Epidermal melanocyte (primary cell): Measurements from ENCODE around the gene RNF220.

Experiments used
- DNase-seq: peaks from one replicate; pipeline ENCODE4 v3.0.0; 2011; ENCODE audit warnings: low spot score; ENCODE audit not compliant: insufficient read length

The RNF220 gene

DNA sequence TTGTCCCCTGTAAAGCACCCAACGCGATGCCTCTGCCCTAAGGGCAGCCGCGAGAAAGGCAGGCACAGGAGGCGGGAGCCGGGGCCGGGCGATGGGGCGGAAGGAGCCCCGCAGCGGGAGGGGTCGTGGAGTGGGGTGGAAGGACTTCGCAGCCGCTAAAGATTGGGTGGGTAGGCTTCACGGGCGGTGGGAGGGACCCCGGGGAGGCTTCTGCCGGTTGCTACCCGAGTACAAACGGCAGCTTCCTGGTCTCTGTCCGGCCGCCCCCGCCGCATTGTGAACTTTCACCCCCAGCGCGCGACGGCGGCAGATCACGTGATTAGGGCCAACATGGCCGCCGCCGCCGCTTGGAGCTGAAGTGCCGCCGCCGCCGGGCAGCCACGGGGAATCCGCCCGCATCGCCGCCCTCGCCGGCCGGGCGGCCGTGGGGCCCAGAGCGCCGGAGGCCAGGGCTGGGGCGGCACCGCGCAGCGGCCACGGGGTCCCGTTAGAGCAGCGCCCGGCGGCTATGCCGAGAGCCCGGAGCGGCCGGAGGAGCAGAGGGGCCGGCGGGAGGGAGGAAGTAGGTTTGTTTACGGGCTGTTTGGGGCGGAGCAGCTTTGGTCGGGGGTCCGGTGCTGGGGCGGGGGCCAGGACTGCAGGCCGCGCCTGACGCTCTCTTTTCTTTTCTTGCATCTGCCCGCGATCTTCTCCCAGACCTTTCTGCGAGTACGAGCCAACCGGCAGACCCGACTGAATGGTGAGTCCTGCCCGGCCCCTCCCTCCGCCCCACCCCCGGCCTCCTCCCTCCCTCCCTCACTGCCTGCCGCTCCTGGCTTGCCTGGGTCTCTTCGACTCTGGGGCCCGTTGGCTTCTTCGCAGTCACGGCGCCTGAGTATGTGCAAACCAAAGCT lies 226.8 kb downstream of the RNF220 start:
- DNase-seq = peak; percentile 96

DNA sequence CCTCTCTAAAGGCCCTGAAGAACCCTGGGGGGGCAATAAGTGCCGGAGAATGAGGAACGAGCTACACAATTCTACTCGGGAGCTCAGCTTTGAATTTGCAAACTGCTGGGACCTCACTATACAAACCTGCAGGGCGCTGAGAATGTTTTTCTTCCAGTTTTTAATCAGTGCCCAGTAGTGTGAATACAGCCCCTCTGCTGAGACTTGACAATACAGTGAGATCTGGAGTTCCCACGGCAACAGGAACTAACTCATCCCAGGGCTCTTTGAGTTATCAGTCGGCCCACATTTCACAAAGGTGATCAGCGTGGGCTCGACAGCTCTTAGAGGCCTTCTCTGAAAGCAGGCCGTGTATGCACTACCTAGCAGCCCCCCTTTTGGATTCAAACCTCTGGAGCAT lies 227.5 kb downstream of the RNF220 start:
- no peak for DNase-seq

GRCh38 chr1:44634606-44635189 lies 229.6 kb downstream of the RNF220 start:
- DNase-seq = no peak

GRCh38 chr1:44635439-44635838 lies 230.4 kb downstream of the RNF220 start:
- DNase-seq = no peak

DNA sequence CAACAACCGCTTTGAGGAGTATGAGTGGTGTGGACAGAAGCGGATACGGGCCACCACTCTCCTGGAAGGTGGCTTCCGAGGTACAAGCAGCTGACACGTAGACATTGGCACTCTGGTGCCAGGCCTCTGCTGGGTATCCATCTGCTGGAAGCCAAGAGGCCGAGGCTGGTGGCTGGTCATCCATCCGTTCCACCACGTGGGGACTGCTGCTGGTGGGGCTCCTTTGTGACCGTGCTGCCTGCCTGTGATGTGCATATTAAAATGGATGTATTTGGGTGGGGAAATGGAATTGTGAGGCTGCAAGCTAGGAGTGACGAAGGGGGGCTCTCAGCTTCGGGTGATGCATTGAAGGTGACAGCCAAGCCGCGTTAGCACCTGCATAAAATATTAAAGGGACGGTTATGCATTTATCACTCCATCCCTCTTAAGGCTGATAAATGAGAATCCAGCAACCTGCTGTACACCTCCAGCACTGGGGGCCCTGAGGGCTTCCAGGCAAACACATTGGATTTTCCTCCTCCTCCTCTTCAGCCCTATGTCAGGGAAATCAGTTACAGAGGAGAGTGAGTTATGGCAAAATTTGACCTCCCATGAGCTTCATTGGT lies 231.1 kb downstream of the RNF220 start:
- no peak for DNase-seq

- no peak for DNase-seq
These were observed 231.9 kb downstream of the RNF220 start for GRCh38 chr1:44636688-44637598.

GRCh38 chr1:44637702-44638411 lies 232.8 kb downstream of the RNF220 start:
- DNase-seq = no peak

DNA sequence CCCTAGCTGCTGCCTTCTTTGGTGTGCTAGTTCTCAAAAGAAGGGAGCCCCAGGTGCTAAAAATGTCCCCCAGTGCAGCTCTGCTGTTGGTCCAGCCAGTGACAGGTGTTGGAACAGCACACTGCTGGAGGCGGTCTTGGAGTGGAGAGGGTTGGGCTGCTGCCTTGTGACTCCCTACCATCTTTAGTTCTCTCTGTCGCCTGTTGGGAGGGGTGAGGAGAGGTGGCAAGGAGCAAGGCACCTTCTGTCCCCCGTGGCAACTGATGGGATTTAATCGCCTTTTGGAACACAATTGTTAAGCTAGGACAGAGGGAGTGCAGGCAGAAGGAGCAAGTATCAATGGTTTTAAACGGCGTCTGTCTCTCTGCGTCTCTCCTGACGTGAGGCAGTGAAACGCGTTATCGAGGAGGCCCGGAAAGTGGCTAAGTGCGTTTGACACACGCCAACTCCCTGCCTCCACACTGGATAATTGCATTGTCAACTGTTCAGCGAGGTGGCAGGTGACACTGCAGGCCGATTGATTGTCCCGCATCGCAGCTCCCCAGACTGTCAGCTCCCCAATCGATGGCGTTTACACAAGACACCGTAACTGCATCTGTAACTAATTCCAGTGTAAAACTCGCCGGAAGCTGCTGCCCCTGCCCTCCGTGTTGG lies 235.3 kb downstream of the RNF220 start:
- DNase-seq = no peak

- DNase-seq = no peak
These were observed 236.4 kb downstream of the RNF220 start for GRCh38 chr1:44641126-44642102.

DNA sequence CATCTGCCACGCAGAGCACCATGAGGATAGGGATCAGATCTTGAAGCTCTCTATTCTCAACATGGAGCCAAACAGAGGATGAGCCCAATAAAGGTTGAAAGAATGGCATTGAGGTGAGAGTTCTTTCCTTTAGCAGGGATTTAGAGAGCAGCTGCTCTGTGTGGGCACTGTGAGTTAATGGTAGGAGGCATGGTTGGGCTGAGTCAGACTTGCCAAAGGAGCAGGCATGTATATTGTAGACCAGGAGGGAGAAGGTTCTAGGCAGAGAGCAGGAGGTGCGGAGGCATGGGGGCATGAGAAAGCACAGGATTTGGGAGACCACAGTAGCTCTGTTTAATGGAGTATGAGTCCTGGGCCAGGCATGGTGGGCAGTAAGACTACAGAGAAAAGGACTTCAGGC lies 237.2 kb downstream of the RNF220 start:
- DNase-seq = no peak

GRCh38 chr1:44642925-44643324 lies 237.9 kb downstream of the RNF220 start:
- no peak for DNase-seq

- DNase-seq = no peak
These were observed 238.8 kb downstream of the RNF220 start for GRCh38 chr1:44643721-44644334.

DNA sequence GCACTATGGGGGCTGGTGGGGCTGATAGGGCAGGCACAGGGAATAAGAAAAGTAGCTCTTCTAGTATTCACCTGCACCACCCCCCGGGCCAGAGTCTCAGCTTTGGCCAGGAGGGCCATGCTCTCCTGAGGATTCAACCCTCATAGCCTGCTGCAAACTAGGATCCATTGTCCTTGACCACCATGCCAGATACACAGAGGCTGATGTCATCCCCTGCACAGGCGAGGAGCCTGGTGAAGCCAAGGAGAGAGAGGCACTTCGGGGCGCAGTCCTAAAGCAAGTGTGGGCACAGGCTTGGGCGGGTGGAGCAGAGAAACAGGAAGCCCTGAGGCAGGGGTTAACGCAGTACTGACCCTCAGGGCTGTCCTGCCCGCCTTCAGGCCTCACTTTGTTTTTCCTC lies 239.8 kb downstream of the RNF220 start:
- no peak for DNase-seq

- no peak for DNase-seq
These were observed 240.6 kb downstream of the RNF220 start for GRCh38 chr1:44645476-44646244.

- no peak for DNase-seq
These were observed 241.4 kb downstream of the RNF220 start for GRCh38 chr1:44646261-44647110.

DNA sequence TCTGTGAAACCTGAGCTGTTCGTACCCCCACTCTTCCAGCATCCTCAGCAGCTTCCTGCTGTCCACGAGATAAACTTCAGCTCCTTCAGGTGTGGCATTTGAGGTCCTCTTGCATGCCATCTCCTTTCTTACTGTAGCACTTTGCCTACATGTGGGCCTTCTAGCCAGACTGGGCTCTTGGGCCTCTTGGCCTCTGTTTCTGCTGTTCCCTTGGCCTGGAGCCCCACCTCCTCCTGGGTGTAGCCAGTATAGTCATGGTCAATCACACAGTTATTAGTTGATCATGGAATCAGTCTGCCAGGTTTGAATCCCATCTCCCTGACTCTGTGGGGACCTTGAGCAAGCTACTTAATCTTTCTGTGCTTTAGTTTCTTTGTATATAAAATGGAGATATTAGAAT lies 242.8 kb downstream of the RNF220 start:
- no peak for DNase-seq
